ENCODE measurements around the gene HSP90AA1.

The HSP90AA1 gene

GRCh38 chr14:102103062-102103695 is 16.3 kb upstream of the HSP90AA1 start:
- TF ChIP-seq CTCF (IDR thresholded peaks at IDR 0.05; ENCODE audit: borderline replicate concordance, insufficient read depth, low read depth, low read length): no peak
- no peak overlapping the region for H3K4me3 ChIP-seq (ENCODE audit: low read depth, low read length)

GRCh38 chr14:102097441-102098135 is 10.7 kb upstream of the HSP90AA1 start:
- no peak for TF ChIP-seq CTCF (IDR thresholded peaks at IDR 0.05; ENCODE audit: borderline replicate concordance, insufficient read depth, low read depth, low read length)
- H3K4me3 ChIP-seq (ENCODE audit: low read depth, low read length): no peak overlapping the region

- no peak overlapping the region for H3K4me3 ChIP-seq (ENCODE audit: low read depth, low read length)
- peak; percentile 72 for TF ChIP-seq CTCF (IDR thresholded peaks at IDR 0.05; ENCODE audit: borderline replicate concordance, insufficient read depth, low read depth, low read length)
Observed at GRCh38 chr14:102096569-102097188, 9.8 kb upstream of the HSP90AA1 start.

- H3K4me3 ChIP-seq (ENCODE audit: low read depth, low read length): no peak overlapping the region
- TF ChIP-seq CTCF (IDR thresholded peaks at IDR 0.05; ENCODE audit: borderline replicate concordance, insufficient read depth, low read depth, low read length): peak; percentile 20; the same call in 1 of the 2 replicates
Observed at GRCh38 chr14:102095871-102096568, 9.2 kb upstream of the HSP90AA1 start.

DNA sequence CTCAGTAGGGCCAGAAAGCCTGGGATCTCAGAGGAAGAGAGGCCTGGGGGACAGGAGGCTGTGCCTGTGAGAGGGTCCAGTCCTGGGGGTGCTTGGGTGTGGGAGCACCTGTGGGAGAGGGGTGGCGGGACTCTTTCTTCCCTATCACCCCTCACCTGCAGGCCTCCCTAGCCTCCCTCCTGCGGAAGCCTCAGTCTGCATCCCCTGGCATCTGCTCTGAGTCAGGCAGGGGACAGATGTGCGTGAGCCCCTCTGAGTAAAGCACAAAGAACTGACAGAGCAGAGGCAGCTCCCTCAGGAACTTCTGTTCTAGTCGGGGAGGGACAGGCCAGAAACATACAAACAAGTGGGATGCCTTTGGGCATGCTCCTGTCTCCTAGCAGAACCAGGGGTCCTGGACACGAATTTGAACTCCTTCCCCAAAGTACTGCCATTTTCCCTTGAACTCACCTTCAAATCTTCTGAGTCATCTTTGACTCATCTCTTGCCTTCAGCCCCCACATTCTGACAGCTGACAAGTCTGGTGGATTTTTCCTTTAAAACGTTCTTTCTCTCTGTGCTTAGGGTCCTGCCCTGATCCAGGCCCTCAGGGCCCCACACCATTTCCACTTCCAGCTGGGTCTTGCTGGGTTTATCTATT is 8.5 kb upstream of the HSP90AA1 start:
- TF ChIP-seq CTCF (IDR thresholded peaks at IDR 0.05; ENCODE audit: borderline replicate concordance, insufficient read depth, low read depth, low read length): no peak
- H3K4me3 ChIP-seq (ENCODE audit: low read depth, low read length): no peak overlapping the region

GRCh38 chr14:102094101-102094500 is 7.3 kb upstream of the HSP90AA1 start:
- H3K4me3 ChIP-seq (ENCODE audit: low read depth, low read length): no peak overlapping the region
- no peak for TF ChIP-seq CTCF (IDR thresholded peaks at IDR 0.05; ENCODE audit: borderline replicate concordance, insufficient read depth, low read depth, low read length)
